Fibroblast of mammary gland (primary cell): ENCODE results near the gene NRP2.

Source experiments
- DNase-seq: peaks from one replicate; pipeline ENCODE4 v3.0.0-alpha.2; 2010; ENCODE audit warnings: low read depth
- H3K4me3 ChIP-seq: 2 replicates; pipeline ENCODE4 v1.5.1; 2011; ENCODE audit warnings: low read depth, mild to moderate bottlenecking, low read length, moderate library complexity; ENCODE audit not compliant: control insufficient read depth
- TF ChIP-seq, protein P1 (sequence below): conservative IDR thresholded peaks from 2 replicates; pipeline ENCODE4 v1.5.1; 2011; ENCODE audit warnings: low read depth, low read length, inconsistent platforms; ENCODE audit not compliant: control insufficient read depth, insufficient read depth

NRP2 gene

DNA sequence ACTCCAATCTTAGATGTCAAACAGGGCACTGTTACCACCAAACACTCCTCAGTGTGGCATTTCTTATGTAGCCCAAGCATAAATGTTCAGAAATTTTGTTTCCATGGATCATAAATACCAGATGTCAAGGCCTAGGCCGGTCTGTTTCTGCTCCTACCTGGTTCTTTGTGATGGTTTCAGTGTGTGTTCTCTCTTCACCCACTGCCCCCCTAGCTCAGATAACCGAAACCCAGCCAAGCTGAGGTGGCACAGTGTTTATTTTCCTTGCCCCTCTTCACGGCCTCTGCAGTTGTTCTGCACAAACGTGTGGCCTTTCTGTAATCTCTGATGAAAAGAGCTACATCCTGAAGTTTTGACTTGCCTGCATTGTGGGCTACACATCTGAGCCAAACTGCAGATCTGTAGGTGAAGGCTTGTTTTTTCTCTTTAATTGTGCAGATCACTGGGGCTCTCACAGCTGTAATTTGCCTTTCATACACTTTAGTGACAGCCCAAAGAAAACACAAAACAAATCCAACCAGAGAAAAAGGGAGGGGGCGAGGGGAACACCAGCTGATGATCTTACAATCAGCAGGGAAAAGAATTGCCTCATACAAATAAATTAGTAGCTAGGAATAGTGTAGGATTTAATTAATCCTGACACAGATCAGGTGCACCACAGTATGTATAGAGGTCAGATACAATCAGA, 99.1 kb downstream of the NRP2 start:
- no peak for DNase-seq
- no peak overlapping the region for H3K4me3 ChIP-seq
- TF ChIP-seq, protein P1, sequence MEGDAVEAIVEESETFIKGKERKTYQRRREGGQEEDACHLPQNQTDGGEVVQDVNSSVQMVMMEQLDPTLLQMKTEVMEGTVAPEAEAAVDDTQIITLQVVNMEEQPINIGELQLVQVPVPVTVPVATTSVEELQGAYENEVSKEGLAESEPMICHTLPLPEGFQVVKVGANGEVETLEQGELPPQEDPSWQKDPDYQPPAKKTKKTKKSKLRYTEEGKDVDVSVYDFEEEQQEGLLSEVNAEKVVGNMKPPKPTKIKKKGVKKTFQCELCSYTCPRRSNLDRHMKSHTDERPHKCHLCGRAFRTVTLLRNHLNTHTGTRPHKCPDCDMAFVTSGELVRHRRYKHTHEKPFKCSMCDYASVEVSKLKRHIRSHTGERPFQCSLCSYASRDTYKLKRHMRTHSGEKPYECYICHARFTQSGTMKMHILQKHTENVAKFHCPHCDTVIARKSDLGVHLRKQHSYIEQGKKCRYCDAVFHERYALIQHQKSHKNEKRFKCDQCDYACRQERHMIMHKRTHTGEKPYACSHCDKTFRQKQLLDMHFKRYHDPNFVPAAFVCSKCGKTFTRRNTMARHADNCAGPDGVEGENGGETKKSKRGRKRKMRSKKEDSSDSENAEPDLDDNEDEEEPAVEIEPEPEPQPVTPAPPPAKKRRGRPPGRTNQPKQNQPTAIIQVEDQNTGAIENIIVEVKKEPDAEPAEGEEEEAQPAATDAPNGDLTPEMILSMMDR = no peak

DNA sequence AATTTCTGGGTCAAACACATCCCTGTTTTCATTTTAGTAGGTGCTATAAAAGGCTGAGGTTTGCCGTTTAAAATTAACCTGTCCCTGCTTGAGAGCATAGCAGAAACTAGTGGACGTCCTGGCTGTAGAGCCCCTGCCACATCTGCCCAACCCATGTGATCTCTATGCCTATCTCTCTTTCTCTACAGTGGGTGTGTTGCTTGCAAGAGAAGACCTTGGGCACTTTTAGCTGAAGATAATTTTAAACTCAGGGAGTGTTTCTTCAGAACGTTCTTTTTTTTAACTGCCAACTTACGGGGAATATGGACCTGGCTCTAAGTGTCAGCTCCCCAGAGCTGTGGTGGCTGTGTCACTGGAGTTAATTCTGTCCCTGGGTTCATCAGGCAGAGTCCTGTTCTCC, 100.6 kb downstream of the NRP2 start:
- no peak for DNase-seq
- TF ChIP-seq, protein P1 = no peak
- no peak overlapping the region for H3K4me3 ChIP-seq

DNA sequence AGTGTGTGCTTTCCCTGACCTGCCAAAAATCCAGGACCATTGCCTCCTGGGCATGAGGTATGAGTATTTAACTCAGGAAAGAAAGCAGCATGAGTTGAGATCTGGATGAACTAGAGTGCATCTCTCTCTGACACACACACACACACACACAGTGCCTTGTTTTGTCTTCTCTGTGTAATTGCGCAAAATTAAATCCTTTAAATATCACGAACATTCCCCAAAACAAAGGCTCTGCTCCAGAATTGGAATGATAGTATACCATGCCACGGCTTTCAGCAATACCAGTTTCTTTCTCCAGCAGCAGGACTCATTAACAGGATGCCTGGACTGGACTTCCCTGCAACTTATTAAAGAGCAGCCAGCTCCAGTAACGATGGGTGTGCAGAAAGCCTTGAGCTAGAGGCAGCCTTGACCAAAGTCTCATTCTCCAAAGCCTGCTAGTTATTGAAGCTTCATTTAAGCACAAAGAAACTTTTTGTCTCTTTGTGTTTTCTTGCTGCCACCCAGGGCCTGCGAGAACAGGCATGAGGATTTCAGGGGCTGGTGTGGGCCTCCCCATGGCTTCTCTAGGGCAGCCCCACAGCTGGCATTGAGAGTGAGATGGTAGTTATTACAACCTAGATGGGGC, 101.7 kb downstream of the NRP2 start:
- no peak for DNase-seq
- TF ChIP-seq, protein P1 = no peak
- no peak overlapping the region for H3K4me3 ChIP-seq

DNA sequence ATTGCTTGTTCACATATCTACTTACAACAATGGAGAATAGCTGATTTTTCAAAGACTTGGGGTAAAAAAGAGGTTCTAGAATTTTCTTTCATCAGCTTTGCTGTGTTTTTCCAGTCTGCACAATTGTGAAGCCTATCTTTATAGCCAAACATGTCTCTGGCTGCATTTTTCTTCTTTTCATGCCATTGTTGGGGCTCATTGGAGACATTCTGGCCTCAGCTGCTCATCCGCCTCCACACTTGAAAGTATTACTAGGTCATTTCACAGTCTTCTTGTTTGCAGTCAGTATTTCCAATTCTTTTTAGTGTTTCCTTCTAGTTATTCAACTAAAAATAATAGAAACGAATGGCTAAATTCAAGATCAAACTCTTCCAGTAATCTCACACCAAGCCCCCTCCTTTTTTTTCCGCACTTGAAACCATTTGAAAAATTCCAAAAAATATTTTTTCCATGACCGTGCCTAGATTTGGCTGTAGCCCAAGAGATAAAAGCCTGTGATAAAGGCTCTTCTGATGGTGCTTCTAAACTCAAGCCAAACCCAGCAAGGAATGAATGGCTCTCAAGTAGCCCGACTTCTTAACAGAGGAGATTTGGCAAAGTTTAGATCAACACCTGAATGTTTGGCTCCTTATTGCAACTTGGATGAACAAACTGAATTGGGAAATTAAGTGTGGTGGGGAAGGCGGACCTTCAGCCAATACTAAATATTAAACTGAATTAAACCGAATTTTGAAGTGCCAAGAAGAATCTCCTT, 103.4 kb downstream of the NRP2 start:
- H3K4me3 ChIP-seq = no peak overlapping the region
- DNase-seq = no peak
- TF ChIP-seq, protein P1 = no peak

DNA sequence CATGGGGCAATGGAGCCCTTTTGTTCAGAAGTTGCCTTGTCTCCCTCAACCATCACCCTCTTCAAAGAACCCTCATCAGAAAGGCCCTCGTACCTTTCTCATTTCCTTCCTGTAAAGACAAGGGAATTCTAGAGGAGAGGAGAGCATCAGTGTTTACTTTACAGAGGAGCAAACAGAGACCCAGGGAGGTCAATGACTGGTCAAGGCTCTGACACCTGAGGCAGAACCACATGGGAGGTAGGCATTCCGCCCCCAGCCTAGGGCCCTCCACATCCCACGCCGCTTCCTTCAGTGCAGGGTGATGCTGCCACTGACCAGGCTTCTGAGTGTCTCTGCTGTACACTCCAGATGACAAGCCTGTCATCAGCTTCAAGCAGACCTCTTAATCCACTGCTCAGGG, 104.7 kb downstream of the NRP2 start:
- TF ChIP-seq, protein P1 = no peak
- H3K4me3 ChIP-seq = no peak overlapping the region
- DNase-seq = no peak

DNA sequence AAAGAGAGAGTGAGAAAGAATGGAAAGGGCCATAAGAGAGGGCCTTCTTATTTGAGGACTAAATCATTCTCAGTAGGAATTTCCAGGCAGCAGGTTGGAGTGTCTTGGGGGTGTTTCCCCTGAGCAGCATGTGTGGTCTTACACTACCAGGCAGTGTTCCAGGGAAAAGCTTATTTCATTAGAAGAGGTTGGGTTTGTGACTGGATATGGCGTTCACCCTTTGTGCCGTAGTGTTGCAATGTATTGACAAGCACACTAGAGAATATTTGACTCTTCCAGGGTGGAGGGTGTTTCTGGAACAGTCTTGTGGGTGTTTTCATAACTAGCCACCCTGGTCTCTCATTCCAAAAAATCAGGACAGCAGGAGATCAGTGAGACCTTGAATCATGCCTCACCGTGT, 105.5 kb downstream of the NRP2 start:
- no peak overlapping the region for H3K4me3 ChIP-seq
- no peak for DNase-seq
- TF ChIP-seq, protein P1 = no peak
